HEK293 (cell line): ENCODE results near the gene DIO3.

ENCODE experiments used
- CTCF ChIA-PET: fragments of 350-600 bp; formaldehyde crosslinking; extraction: SDS; loops from one replicate; lab custom pipeline; 2021; ENCODE audit warnings: antibody characterized with exemption; lab: Yijun Ruan, JAX
- POLR2A ChIA-PET: fragments of 300-600 bp; formaldehyde crosslinking; extraction: SDS; loops from one replicate; lab custom pipeline; 2020; ENCODE audit warnings: antibody characterized with exemption, inconsistent platforms; lab: Yijun Ruan, JAX
- H3K27ac ChIP-seq: fragments of 200-500 bp; sonication (Bioruptor generic); 2 replicates; pipeline ENCODE4 v1.5.1; 2014; ENCODE audit warnings: low read depth, low read length, control low read depth, inconsistent platforms; ENCODE audit errors: extremely low read depth
- H3K36me3 ChIP-seq, 2 experiments: fragments of 200-500 bp in 1 of 2; sonication (Bioruptor generic) in 1 of 2; 1 replicate in 1 of 2; 2 replicates in 1 of 2; pipeline ENCODE4 v1.5.1; 2014 to 2017; ENCODE audit warnings: inconsistent platforms in 2 of 2, low read length in 2 of 2; ENCODE audit not compliant: control insufficient read depth in 2 of 2, insufficient read depth in 1 of 2
- H3K4me1 ChIP-seq: fragments of 200-500 bp; sonication (Bioruptor generic); 2 replicates; pipeline ENCODE4 v1.5.1; 2014; ENCODE audit warnings: mild to moderate bottlenecking, low read length, inconsistent platforms; ENCODE audit not compliant: control insufficient read depth, insufficient read depth
- H3K4me3 ChIP-seq: 2 replicates; pipeline ENCODE4 v1.5.1; 2011; ENCODE audit warnings: low read depth, mild to moderate bottlenecking, control low read depth, low read length, moderate library complexity
- H3K9me3 ChIP-seq: fragments of 200-500 bp; sonication (Bioruptor generic); 2 replicates; pipeline ENCODE4 v1.5.1; 2014; ENCODE audit warnings: low read depth, low read length, inconsistent platforms; ENCODE audit not compliant: control insufficient read depth, insufficient read depth
- GLIS1 ChIP-seq: fragments of 450-650 bp; formaldehyde crosslinking; IDR thresholded peaks from 2 replicates; pipeline ENCODE4 v1.5.1; 2016; ENCODE audit warnings: missing biosample characterization, missing genetic modification characterization
- GLIS2 ChIP-seq: fragments of 450-650 bp; formaldehyde crosslinking; IDR thresholded peaks from 2 replicates; pipeline ENCODE4 v1.5.1; 2016; ENCODE audit warnings: missing biosample characterization, missing genetic modification characterization
- KLF10 ChIP-seq: fragments of 450-650 bp; IDR thresholded peaks from 2 replicates; pipeline ENCODE4 v1.5.1; 2018; ENCODE audit warnings: missing biosample characterization, mild to moderate bottlenecking, missing genetic modification characterization
- MEIS1 ChIP-seq: sonication (generic); formaldehyde crosslinking; IDR thresholded peaks from 2 replicates; pipeline ENCODE4 v1.8.1; 2022; ENCODE audit warnings: missing genetic modification reagents, mild to moderate bottlenecking, borderline replicate concordance
- OVOL3 ChIP-seq: fragments of 450-650 bp; formaldehyde crosslinking; IDR thresholded peaks from 2 replicates; pipeline ENCODE4 v1.5.1; 2016; ENCODE audit warnings: missing biosample characterization, missing genetic modification characterization
- PRDM1 ChIP-seq: fragments of 450-650 bp; formaldehyde crosslinking; IDR thresholded peaks from 2 replicates; pipeline ENCODE4; 2016; ENCODE audit warnings: missing biosample characterization, missing genetic modification characterization
- SALL2 ChIP-seq: fragments of 450-650 bp; formaldehyde crosslinking; IDR thresholded peaks from 2 replicates; pipeline ENCODE4 v1.5.0; 2017; ENCODE audit warnings: missing biosample characterization, mild to moderate bottlenecking, missing genetic modification characterization, borderline replicate concordance
- SCRT2 ChIP-seq: fragments of 450-650 bp; formaldehyde crosslinking; IDR thresholded peaks from 2 replicates; pipeline ENCODE4 v1.5.1; 2016; ENCODE audit warnings: missing biosample characterization, missing genetic modification characterization
- SETDB1 ChIP-seq: IDR thresholded peaks from one replicate; pipeline ENCODE4 v1.6.1; 2017; ENCODE audit warnings: mild to moderate bottlenecking, low read length, moderate library complexity, mixed read lengths; ENCODE audit not compliant: insufficient read length
- SP2 ChIP-seq: fragments of 450-650 bp; formaldehyde crosslinking; IDR thresholded peaks from 2 replicates; pipeline ENCODE4 v1.5.1; 2016; ENCODE audit warnings: missing biosample characterization, missing genetic modification characterization
- YY2 ChIP-seq: fragments of 450-650 bp; formaldehyde crosslinking; IDR thresholded peaks from 2 replicates; pipeline ENCODE4 v1.5.1; 2016; ENCODE audit warnings: missing biosample characterization, missing genetic modification characterization
- ZBTB17 ChIP-seq: fragments of 450-650 bp; formaldehyde crosslinking; IDR thresholded peaks from 2 replicates; pipeline ENCODE4 v1.5.1; 2016; ENCODE audit warnings: missing biosample characterization, missing genetic modification characterization
- ZBTB8A ChIP-seq: fragments of 450-650 bp; formaldehyde crosslinking; IDR thresholded peaks from 2 replicates; pipeline ENCODE4 v1.5.1; 2016; ENCODE audit warnings: missing biosample characterization, missing genetic modification characterization
- ZFHX2 ChIP-seq: fragments of 450-650 bp; formaldehyde crosslinking; conservative IDR thresholded peaks from 2 replicates; pipeline ENCODE4 v1.5.1; 2016; ENCODE audit warnings: missing biosample characterization, missing genetic modification characterization
- ZNF112 ChIP-seq: fragments of 450-650 bp; formaldehyde crosslinking; IDR thresholded peaks from 2 replicates; pipeline ENCODE4 v1.5.0; 2017; ENCODE audit warnings: missing biosample characterization, missing genetic modification characterization
- ZNF214 ChIP-seq: fragments of 450-650 bp; formaldehyde crosslinking; IDR thresholded peaks from 2 replicates; pipeline ENCODE4 v1.5.1; 2017; ENCODE audit warnings: missing biosample characterization, mild to moderate bottlenecking, missing genetic modification characterization, borderline replicate concordance
- ZNF223 ChIP-seq: fragments of 450-650 bp; formaldehyde crosslinking; IDR thresholded peaks from 2 replicates; pipeline ENCODE4 v1.5.1; 2016; ENCODE audit warnings: missing biosample characterization, missing genetic modification characterization
- ZNF24 ChIP-seq: fragments of 450-650 bp; formaldehyde crosslinking; IDR thresholded peaks from 2 replicates; pipeline ENCODE4 v1.5.1; 2016; ENCODE audit warnings: missing biosample characterization, missing genetic modification characterization
- ZNF292 ChIP-seq: fragments of 450-650 bp; formaldehyde crosslinking; IDR thresholded peaks from 2 replicates; pipeline ENCODE4 v1.5.1; 2016; ENCODE audit warnings: low read depth, missing biosample characterization, missing genetic modification characterization, borderline replicate concordance
- ZNF335 ChIP-seq: fragments of 450-650 bp; formaldehyde crosslinking; conservative IDR thresholded peaks from 2 replicates; pipeline ENCODE4 v1.5.1; 2016; ENCODE audit warnings: missing biosample characterization, missing genetic modification characterization
- ZNF341 ChIP-seq: fragments of 450-650 bp; formaldehyde crosslinking; IDR thresholded peaks from 2 replicates; pipeline ENCODE4; 2016; ENCODE audit warnings: low read depth, missing biosample characterization, missing genetic modification characterization
- ZNF426 ChIP-seq: fragments of 450-650 bp; formaldehyde crosslinking; IDR thresholded peaks from 2 replicates; pipeline ENCODE4 v1.5.1; 2017; ENCODE audit warnings: missing biosample characterization, missing genetic modification characterization, mild to moderate bottlenecking, inconsistent platforms, moderate library complexity
- ZNF433 ChIP-seq: fragments of 450-650 bp; formaldehyde crosslinking; IDR thresholded peaks from 2 replicates; pipeline ENCODE4 v1.5.1; 2016; ENCODE audit warnings: missing biosample characterization, missing genetic modification characterization, low read depth
- ZNF473 ChIP-seq: fragments of 450-650 bp; formaldehyde crosslinking; IDR thresholded peaks from 2 replicates; pipeline ENCODE4 v1.5.1; 2017; ENCODE audit warnings: missing biosample characterization, missing genetic modification characterization
- ZNF777 ChIP-seq: fragments of 450-650 bp; formaldehyde crosslinking; IDR thresholded peaks from 2 replicates; pipeline ENCODE4 v1.5.1; 2017; ENCODE audit warnings: missing biosample characterization, missing genetic modification characterization, borderline replicate concordance
- ZXDB ChIP-seq: fragments of 450-650 bp; formaldehyde crosslinking; IDR thresholded peaks from 2 replicates; pipeline ENCODE4 v1.5.1; 2016; ENCODE audit warnings: missing biosample characterization, missing genetic modification characterization
- TF ChIP-seq, protein P1 (sequence below): fragments of 450-650 bp; formaldehyde crosslinking; IDR thresholded peaks from 2 replicates; pipeline ENCODE4 v1.5.1; 2016; ENCODE audit warnings: missing biosample characterization, missing genetic modification characterization
- TF ChIP-seq, protein P2 (sequence below): fragments of 450-650 bp; formaldehyde crosslinking; IDR thresholded peaks from 2 replicates; pipeline ENCODE4 v1.5.1; 2016; ENCODE audit warnings: missing biosample characterization, missing genetic modification characterization
- TF ChIP-seq, protein P3 (sequence below): fragments of 450-650 bp; formaldehyde crosslinking; IDR thresholded peaks from 2 replicates; pipeline ENCODE4 v1.5.1; 2017; ENCODE audit warnings: missing biosample characterization, missing genetic modification characterization
- TF ChIP-seq, protein P4 (sequence below): fragments of 450-650 bp; formaldehyde crosslinking; IDR thresholded peaks from 2 replicates; pipeline ENCODE4 v1.5.1; 2016; ENCODE audit warnings: missing biosample characterization, missing genetic modification characterization

DIO3 gene

DNA sequence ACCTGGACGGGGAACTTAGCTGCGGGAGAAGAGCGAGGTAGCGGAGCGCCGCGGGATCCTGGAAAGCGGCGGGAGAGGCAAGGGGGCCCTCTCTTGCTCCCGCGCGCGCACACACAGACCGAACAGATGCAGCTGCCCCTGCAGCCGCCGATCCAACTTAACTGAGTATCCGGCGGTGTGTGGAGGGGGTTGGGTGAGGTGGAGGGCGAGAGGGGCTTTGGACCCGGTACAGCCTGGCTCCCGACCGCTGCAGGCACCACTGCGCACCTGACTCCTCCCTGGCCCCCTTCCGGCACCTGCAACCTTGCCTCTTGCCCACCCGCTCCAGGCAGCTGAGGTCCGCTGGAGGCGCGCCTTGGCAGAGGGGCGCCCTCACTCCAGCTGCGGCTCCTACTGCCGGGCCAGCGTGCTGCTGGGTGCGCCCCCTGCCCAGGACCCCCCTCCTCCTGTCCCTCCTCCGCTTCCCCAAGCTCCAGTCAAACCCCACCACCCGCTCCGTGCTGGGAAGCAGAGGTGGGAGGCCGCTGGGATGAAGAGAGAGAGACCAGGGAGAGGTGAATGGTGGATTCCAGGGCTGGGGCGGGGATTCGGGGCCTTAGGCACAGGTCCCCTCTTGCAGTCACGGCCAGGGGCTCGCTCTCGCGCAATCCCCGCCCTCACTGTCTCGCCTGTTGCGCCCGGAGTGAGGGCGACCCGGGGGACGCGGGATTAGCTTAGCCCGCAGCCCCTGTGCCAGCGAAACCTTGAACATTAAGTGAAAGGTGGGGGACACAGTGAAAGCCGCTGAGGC is 2.6 kb downstream of the DIO3 start (continued):
- TF ChIP-seq, protein P1, sequence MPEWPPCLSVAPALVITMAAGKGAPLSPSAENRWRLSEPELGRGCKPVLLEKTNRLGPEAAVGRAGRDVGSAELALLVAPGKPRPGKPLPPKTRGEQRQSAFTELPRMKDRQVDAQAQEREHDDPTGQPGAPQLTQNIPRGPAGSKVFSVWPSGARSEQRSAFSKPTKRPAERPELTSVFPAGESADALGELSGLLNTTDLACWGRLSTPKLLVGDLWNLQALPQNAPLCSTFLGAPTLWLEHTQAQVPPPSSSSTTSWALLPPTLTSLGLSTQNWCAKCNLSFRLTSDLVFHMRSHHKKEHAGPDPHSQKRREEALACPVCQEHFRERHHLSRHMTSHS (tag by site-specific recombination), result no peak
- TF ChIP-seq ZNF777 (tag by site-specific recombination) (peak; percentile 8; the same call in 1 of the 2 replicates), YY2 (no peak), OVOL3 (tag by site-specific recombination) (no peak), SETDB1 (no peak), ZNF292 (tag by site-specific recombination) (no peak), KLF10 (no peak), ZBTB8A (tag by site-specific recombination) (0 out of 2 replicates have a peak, but pooled peaks have one; percentile 24), ZNF335 (tag by site-specific recombination) (peak; percentile 98), ZNF24 (no peak), ZNF214 (tag by site-specific recombination) (no peak), ZNF426 (tag by site-specific recombination) (no peak)
- TF ChIP-seq, protein P2, sequence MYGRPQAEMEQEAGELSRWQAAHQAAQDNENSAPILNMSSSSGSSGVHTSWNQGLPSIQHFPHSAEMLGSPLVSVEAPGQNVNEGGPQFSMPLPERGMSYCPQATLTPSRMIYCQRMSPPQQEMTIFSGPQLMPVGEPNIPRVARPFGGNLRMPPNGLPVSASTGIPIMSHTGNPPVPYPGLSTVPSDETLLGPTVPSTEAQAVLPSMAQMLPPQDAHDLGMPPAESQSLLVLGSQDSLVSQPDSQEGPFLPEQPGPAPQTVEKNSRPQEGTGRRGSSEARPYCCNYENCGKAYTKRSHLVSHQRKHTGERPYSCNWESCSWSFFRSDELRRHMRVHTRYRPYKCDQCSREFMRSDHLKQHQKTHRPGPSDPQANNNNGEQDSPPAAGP (tag by site-specific recombination), result no peak
- TF ChIP-seq, protein P3, sequence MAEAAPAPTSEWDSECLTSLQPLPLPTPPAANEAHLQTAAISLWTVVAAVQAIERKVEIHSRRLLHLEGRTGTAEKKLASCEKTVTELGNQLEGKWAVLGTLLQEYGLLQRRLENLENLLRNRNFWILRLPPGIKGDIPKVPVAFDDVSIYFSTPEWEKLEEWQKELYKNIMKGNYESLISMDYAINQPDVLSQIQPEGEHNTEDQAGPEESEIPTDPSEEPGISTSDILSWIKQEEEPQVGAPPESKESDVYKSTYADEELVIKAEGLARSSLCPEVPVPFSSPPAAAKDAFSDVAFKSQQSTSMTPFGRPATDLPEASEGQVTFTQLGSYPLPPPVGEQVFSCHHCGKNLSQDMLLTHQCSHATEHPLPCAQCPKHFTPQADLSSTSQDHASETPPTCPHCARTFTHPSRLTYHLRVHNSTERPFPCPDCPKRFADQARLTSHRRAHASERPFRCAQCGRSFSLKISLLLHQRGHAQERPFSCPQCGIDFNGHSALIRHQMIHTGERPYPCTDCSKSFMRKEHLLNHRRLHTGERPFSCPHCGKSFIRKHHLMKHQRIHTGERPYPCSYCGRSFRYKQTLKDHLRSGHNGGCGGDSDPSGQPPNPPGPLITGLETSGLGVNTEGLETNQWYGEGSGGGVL (tag by site-specific recombination), result 0 out of 2 replicates have a peak, but pooled peaks have one; percentile 6
- TF ChIP-seq, all 188 proteins: peak for 15

DNA sequence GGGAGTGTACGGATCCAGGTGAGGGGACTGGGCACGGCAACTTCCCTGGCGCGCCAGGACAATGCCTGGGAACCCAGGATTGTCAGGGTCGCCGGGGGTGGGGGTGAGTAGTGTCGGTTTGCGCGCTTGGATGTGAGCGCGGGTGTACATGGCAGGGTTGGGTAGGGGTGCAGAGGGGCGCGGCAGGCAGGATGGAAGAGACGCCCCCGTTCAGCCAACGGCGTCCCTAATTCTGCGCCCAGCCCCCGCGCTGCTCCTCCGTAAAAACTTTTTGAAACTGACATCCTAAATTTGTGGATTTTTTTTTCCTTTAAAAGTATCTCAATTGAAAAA is 3.1 kb downstream of the DIO3 start:
- peak overlapping the region; percentile 13 for H3K4me3 ChIP-seq
- POLR2A ChIA-PET, result no interaction called here

DNA sequence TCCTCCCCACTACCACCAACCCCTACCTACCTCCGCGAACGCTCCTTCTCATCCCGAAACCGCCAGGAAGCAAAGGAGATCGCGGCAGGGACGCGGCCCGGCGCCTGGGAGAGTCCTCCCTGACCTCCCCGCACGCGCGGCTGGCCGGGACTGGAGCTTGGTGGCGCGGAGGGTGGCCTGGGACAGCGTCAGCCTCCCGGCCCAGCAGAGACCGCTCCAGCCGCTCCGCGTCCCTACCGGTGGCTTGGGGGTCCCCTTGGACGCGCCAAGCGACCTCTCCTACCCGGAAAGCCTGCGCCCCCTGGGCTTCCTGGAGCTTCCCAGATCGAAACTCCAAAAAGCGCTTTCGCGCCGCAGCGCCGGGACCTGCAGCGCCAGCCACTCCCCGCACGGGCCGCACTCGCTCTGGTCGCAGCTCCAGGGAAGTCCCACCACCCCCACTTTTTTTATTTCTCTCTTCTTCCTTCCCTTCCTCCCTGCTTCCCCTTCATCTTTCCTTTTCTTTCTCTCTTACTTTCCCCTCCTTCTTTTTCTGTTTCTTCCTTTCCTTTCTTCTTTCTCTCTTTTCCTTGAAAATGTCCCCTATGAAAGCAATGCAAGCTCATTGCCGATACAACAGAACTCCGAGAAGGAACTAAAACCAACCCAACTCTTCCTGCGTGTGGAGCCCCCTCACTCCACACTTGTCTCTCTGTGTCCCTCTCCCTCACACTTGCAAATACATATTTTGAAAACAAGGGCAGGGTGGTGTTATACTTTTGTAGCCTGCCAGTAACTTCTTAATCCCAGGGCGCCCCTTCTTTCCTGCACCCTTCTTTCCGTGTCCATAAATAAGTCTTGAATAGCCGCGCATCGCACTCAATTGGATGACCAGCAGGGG is 3.8 kb downstream of the DIO3 start:
- ChIA-PET POLR2A (no interaction called here), CTCF (interaction anchor here (0.7 to 1.2 kb wide), 3 partner anchors 170 to 519 kb away, joined by 3 read pairs; no protein-coding TSS in a partner anchor)
- Histone ChIP-seq H3K27ac (no peak overlapping the region), H3K4me1 (no peaks in the 10 kb centered on the region; the same call in 1 of the 2 replicates), H3K9me3 (no peaks in the 10 kb centered on the region), H3K4me3 (peak overlapping the region; percentile 27), H3K36me3 (no peaks in the 10 kb centered on the region)
- TF ChIP-seq SALL2 (tag by site-specific recombination) (no peak), SP2 (tag by site-specific recombination) (no peak), ZNF112 (tag by site-specific recombination) (no peak), ZBTB17 (tag by site-specific recombination) (peak; percentile 40), MEIS1 (CRISPR knock-in tag) (no peak), ZXDB (tag by site-specific recombination) (no peak), ZNF433 (tag by site-specific recombination) (no peak), ZNF341 (peak; percentile 97), ZNF473 (tag by site-specific recombination) (no peak), PRDM1 (tag by site-specific recombination) (peak; percentile 91), GLIS2 (tag by site-specific recombination) (peak; percentile 79), GLIS1 (tag by site-specific recombination) (peak; percentile 32; the same call in 1 of the 2 replicates)
- TF ChIP-seq, protein P4, sequence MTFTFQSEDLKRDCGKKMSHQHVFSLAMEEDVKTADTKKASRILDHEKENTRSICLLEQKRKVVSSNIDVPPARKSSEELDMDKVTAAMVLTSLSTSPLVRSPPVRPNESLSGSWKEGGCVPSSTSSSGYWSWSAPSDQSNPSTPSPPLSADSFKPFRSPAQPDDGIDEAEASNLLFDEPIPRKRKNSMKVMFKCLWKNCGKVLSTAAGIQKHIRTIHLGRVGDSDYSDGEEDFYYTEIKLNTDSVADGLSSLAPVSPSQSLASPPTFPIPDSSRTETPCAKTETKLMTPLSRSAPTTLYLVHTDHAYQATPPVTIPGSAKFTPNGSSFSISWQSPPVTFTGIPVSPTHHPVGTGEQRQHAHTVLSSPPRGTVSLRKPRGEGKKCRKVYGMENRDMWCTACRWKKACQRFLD, result no peak

More for the DNA sequence above, 3.1 kb downstream of the DIO3 start:
- CTCF ChIA-PET, result interaction anchor here (0.7 kb wide), 1 partner anchor 170 kb away, joined by 3 read pairs; no protein-coding TSS in a partner anchor
- no peak overlapping the region for H3K27ac ChIP-seq
- H3K36me3 ChIP-seq, result no peaks in the 10 kb centered on the region
- peak; percentile 11; the same call in 1 of the 2 replicates for TF ChIP-seq ZFHX2 (tag by site-specific recombination)
- TF ChIP-seq SCRT2, result peak; percentile 24
- no peak for TF ChIP-seq ZNF223 (tag by site-specific recombination)
- H3K4me1 ChIP-seq, result no peaks in the 10 kb centered on the region; the same call in 1 of the 2 replicates
- no peaks in the 10 kb centered on the region for H3K9me3 ChIP-seq
